ENCODE results near the gene HS6ST1. TPM values are rescaled to one million over a fixed set of nuclear protein-coding genes. Genes with fewer than 3 reads are reported as not detected.

HS6ST1 gene
- polyA plus RNA-seq, 3 donors: 63.5 to 96.3 (median 92.1) TPM

- DNase-seq (ENCODE audit: extremely low read depth in 1 of 11, low read depth in 9 of 11, low spot score in 4 of 11): no peak
Observed at GRCh38 chr2:128315829-128316776, 2.6 kb downstream of the HS6ST1 start.

GRCh38 chr2:128315122-128315828 is 3.4 kb downstream of the HS6ST1 start:
- no peak for DNase-seq (ENCODE audit: extremely low read depth in 1 of 11, low read depth in 9 of 11, low spot score in 4 of 11)

GRCh38 chr2:128314348-128315121 is 4.1 kb downstream of the HS6ST1 start:
- DNase-seq (ENCODE audit: extremely low read depth in 1 of 11, low read depth in 9 of 11, low spot score in 4 of 11): no peak

GRCh38 chr2:128313931-128314347 is 4.7 kb downstream of the HS6ST1 start:
- DNase-seq (ENCODE audit: extremely low read depth in 1 of 11, low read depth in 9 of 11, low spot score in 4 of 11): no peak

DNA sequence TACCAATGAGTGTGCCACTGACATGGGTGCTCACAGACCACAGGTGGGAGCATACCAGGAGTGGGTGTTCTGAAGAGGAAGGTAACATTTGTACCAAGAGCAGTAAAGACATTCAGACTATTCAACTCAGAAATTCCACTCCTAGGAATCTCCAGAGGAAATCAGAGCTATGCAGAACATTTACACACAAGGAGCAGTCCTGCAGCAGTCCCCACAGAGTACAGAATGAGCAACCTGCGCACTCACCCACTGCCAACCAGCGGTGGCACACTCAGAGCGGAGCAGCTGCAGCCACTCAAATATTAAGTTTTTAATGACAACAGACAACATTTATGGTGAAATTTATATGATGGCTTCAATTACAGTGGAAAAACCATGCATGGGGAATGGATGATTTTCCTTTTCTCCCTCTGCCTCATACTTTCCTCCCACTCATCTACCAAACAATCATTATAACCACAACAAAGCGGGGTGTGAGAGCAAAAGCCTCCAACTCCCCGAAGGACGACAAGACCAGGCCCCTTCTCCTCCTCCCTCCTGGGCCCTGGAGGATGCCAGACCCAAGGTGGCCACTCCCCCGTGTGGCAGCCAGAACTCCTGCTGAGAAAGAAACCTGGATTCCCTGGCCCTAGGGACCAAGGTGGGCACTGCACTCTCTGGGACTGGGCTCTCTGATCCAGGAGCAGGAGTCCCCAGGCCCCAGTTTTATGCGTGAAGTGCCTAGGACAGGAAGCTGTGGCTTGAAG is 5.4 kb downstream of the HS6ST1 start:
- DNase-seq (ENCODE audit: extremely low read depth in 1 of 11, low read depth in 9 of 11, low spot score in 4 of 11): no peak

DNA sequence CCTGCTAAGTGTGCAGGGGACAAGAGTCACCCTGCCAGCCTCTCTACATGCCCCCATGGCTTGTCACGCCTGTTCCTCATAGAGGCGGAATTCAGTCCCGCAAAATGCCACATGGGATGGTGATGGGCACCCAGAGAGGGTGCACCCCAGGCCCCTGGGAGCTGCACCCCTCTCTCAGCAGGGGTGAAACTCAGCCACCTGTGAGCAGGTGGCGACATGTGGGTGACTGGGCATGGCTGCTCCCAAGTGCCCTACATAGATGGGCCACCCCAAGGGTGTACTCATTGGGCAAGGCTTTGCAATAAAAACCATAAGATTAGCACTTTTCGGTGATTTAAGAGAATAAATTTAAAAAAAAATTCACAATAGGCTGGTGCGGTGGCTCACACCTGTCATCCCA is 6.3 kb downstream of the HS6ST1 start:
- no peak for DNase-seq (ENCODE audit: extremely low read depth in 1 of 11, low read depth in 9 of 11, low spot score in 4 of 11)

- DNase-seq (ENCODE audit: extremely low read depth in 1 of 11, low read depth in 9 of 11, low spot score in 4 of 11): no peak
Observed at GRCh38 chr2:128311755-128312341, 6.8 kb downstream of the HS6ST1 start.

DNA sequence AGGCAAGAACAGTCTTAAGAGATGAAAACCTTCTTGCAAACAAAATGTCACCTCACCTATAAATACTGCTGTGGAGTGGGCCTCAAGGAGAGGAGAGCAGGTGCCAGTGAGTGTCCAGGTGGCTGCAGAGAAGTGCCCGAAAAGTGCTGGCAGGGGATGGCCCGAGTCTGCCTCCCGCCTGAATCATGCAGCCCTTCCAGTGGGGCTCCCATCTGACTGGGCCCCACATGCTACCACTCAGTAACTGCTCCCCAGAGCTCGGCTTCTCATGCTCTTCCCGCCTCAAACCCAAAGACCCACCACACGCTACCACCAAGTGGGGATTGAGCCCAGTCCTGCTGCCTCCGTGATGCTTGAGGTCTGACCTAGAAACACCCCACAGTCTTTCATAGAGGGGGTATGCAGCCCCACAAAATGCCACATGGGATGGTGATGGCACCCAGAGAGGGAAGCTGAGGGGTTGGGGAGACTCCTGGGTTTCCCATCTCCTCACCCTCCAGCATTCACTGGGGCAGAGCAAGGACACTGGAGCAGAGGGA is 7.4 kb downstream of the HS6ST1 start:
- DNase-seq (ENCODE audit: extremely low read depth in 1 of 11, low read depth in 9 of 11, low spot score in 4 of 11): no peak

DNA sequence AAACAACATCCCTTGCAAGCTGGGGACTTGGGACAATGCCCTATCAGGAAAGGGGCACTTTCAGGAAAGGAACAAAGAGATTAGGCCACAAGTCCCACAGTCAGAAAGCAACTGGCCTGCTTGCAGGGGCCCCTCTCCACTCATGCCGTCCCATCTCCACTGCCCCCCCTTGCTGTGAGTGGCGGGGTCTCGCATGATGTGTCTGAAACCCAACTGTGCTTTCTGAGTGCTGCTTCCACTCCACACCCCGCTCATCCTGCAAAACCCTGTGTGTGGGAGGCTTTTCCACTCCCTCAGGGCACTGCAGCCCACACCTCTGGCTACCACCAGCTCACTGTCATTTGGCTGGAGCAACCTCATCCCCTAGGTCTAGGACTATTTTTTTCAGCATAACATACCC is 7.9 kb downstream of the HS6ST1 start:
- DNase-seq (ENCODE audit: extremely low read depth in 1 of 11, low read depth in 9 of 11, low spot score in 4 of 11): no peak

DNA sequence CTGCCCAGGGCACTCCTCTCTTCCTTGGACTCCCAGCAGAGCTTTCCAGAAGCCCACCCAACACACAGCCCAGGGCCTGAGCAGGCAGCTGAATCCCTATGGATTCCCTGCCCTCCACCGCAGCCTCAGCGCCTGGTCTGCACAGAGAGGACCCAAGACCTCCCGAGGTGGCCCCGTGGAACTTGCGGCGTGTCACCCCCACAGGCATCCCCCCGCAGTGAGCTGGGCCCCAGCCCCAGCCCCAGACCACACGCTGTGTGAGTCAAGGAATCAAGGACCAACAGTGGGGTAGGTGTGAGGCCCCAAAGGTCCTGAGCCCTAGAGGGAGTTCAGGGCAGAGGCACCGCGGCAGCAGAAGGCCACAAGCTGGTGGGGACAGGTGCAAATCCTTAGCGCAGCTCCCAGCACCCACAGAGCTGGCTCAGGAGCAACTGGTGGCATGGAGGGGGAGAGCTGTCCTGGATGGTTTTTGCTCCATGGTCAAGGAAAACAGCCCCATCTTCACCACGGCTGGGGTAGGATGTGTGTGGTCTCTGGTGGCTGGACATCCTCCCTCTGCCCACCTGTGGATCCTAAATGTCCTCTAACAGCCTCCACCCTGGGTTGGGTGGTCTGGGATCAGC is 8.5 kb downstream of the HS6ST1 start:
- no peak for DNase-seq (ENCODE audit: extremely low read depth in 1 of 11, low read depth in 9 of 11, low spot score in 4 of 11)

GRCh38 chr2:128309280-128310093 is 9.2 kb downstream of the HS6ST1 start:
- DNase-seq (ENCODE audit: extremely low read depth in 1 of 11, low read depth in 9 of 11, low spot score in 4 of 11): peak in 1 of 11 donors; percentile 52

- no peak for DNase-seq (ENCODE audit: extremely low read depth in 1 of 11, low read depth in 9 of 11, low spot score in 4 of 11)
Observed at GRCh38 chr2:128308889-128309279, 9.8 kb downstream of the HS6ST1 start.

DNA sequence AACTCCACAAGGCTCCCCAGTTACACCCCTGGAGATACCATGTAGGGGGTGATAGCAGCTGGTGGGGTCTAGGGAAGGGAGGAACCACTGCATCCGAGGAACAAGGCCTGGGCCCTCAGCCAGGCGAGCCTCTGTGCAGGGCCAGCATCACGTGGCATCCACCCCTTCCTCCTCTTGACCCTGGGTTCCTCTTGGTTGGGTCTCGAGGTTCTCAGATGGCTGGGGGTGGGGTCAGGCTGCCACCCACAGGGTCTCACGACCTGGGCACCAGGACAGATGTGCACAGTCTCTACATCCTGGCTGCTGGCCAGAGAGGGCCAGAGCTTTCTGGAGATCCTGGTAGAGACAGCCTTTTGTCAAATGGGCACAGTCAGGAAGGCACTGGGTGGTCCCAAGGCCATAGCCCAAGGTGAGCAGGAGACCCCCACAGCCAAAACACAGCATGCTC is 10.4 kb downstream of the HS6ST1 start:
- DNase-seq (ENCODE audit: extremely low read depth in 1 of 11, low read depth in 9 of 11, low spot score in 4 of 11): no peak

DNA sequence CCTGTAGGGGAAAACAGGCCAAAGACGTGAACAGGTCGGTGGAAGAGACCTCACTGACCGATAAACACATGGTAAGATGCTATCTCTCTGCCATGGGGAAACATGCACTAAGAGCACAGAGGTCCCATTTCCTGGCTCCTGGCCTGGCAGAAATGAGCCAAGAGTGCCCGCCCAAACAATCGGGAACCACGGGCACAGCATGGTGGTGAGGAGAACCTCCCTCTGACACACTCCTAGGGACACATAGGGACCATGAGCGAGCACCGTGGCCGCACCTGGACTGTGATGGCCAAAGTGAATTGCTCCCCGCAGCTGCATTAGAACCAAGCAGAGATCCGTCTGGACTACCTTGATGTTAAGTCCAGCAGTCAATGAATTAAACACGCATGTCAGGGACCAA is 11.1 kb downstream of the HS6ST1 start:
- DNase-seq (ENCODE audit: extremely low read depth in 1 of 11, low read depth in 9 of 11, low spot score in 4 of 11): no peak

GRCh38 chr2:128306931-128307460 is 11.7 kb downstream of the HS6ST1 start:
- DNase-seq (ENCODE audit: extremely low read depth in 1 of 11, low read depth in 9 of 11, low spot score in 4 of 11): no peak

- peak in 5 of 11 donors; percentile 42 to 67 (median 49) for DNase-seq (ENCODE audit: extremely low read depth in 1 of 11, low read depth in 9 of 11, low spot score in 4 of 11)
Observed at GRCh38 chr2:128306081-128306930, 12.4 kb downstream of the HS6ST1 start.
